HepG2 (cell line): ENCODE data around the gene ZNF12. TPM values are rescaled to one million over a fixed set of nuclear protein-coding genes. Genes with fewer than 3 reads are reported as not detected.

Experiments
- ATAC-seq: fragments of 200-7000 bp; cut with Tn5 transposase; 3 replicates; pipeline ENCODE4 v1.9.1; 2020; ENCODE audit warnings: mild to moderate bottlenecking, moderate library complexity
- BruUV-seq: library from RNA; stranded (reverse); fragments of 400-500 nt; replicated peaks from 2 replicates; lab custom pipeline; 2021; lab: Mats Ljungman, UMichigan
- CTCF ChIA-PET: fragments of 300-600 bp; formaldehyde crosslinking; extraction: SDS; loops from one replicate; lab custom pipeline; 2021; ENCODE audit warnings: low total read pairs, inconsistent platforms, low intra/inter-chr PET ratio; lab: Yijun Ruan, JAX
- POLR2A ChIA-PET: fragments of 350-600 bp; sonication (Branson Sonifier 250); formaldehyde crosslinking; loops from one replicate; lab custom pipeline; 2020; ENCODE audit warnings: antibody characterized with exemption, inconsistent platforms; lab: Yijun Ruan, JAX
- DNase-seq: peaks from one replicate; pipeline ENCODE4 v3.0.0-alpha.2; 2015; ENCODE audit warnings: low spot score
- FAIRE-seq: peaks from 3 replicates; lab custom pipeline; 2011; peaks lifted over from hg19 to GRCh38; lab: Jason Lieb, UNC
- H2AFZ ChIP-seq: one replicate; pipeline ENCODE4 v1.6.1; 2011; ENCODE audit warnings: low read length, inconsistent platforms
- H3K27ac ChIP-seq: fragments of 300-600 bp; 3 replicates; pipeline ENCODE4 v1.8.0; 2011; ENCODE audit warnings: mixed run types, mild to moderate bottlenecking, mixed read lengths, low read length, inconsistent platforms; ENCODE audit not compliant: insufficient read depth; ENCODE audit errors: extremely low read length
- H3K27me3 ChIP-seq, 2 experiments: fragments of 200-600 bp in 1 of 2; 2 replicates in 1 of 2; 3 replicates in 1 of 2; pipeline versions ENCODE4 v1.6.0 to v1.8.0; 2011; ENCODE audit warnings: low read length in 2 of 2, mild to moderate bottlenecking in 2 of 2, moderate library complexity in 2 of 2, inconsistent platforms in 1 of 2; ENCODE audit not compliant: insufficient read depth in 2 of 2, control insufficient read depth in 1 of 2
- H3K36me3 ChIP-seq, 2 experiments: fragments of 200-600 bp in 1 of 2; replicated peaks in 1 of 2; 2 replicates in 1 of 2; 3 replicates in 1 of 2; pipeline versions ENCODE4 v1.5.1 to v1.8.0; 2011; ENCODE audit warnings: low read length in 2 of 2, inconsistent platforms in 1 of 2; ENCODE audit not compliant: insufficient read depth in 2 of 2, control insufficient read depth in 1 of 2
- H3K4me1 ChIP-seq: 2 replicates; pipeline ENCODE4 v1.5.1; 2012; ENCODE audit warnings: low read length, inconsistent platforms; ENCODE audit not compliant: insufficient read depth
- H3K4me2 ChIP-seq: 2 replicates; pipeline ENCODE4 v1.6.0; 2011; ENCODE audit warnings: low read depth, low read length, inconsistent platforms
- H3K4me3 ChIP-seq, 3 experiments: fragments of 200-600 bp in 1 of 3; sonication (generic), shearing (Covaris generic) in 1 of 3; replicated peaks in 1 of 3; 2 replicates each; pipeline ENCODE4 v1.5.1; 2011 to 2016; ENCODE audit warnings: low read length in 3 of 3, inconsistent platforms in 2 of 3, low read depth in 2 of 3, mild to moderate bottlenecking in 2 of 3, control low read depth in 1 of 3, mixed read lengths in 1 of 3; ENCODE audit not compliant: insufficient read depth in 1 of 3
- H3K79me2 ChIP-seq: one replicate; pipeline ENCODE4 v1.6.1; 2011; ENCODE audit warnings: low read length, inconsistent platforms; ENCODE audit not compliant: insufficient read depth
- H3K9ac ChIP-seq: 2 replicates; pipeline ENCODE4 v1.6.0; 2011; ENCODE audit warnings: mild to moderate bottlenecking, low read depth, low read length, inconsistent platforms; ENCODE audit not compliant: insufficient read depth
- H3K9me3 ChIP-seq: 2 replicates; pipeline ENCODE4 v1.5.1; 2012; ENCODE audit warnings: mild to moderate bottlenecking, low read length
- H4K20me1 ChIP-seq: 2 replicates; pipeline ENCODE4 v1.6.0; 2011; ENCODE audit warnings: inconsistent platforms, mild to moderate bottlenecking, low read length, moderate library complexity; ENCODE audit not compliant: insufficient read depth
- HES4 ChIP-seq: sonication (generic); formaldehyde crosslinking; IDR thresholded peaks from 2 replicates; pipeline ENCODE4 v1.9.0; 2021; ENCODE audit warnings: mild to moderate bottlenecking, missing genetic modification reagents, borderline replicate concordance
- HMGA1 ChIP-seq: sonication (generic); formaldehyde crosslinking; conservative IDR thresholded peaks from 2 replicates; pipeline ENCODE4 v1.4.0; 2020; ENCODE audit warnings: missing genetic modification reagents
- LCORL ChIP-seq, 2 experiments: fragments of 450-650 bp in 1 of 2; sonication (generic) in 1 of 2; formaldehyde crosslinking in 1 of 2; IDR thresholded peaks; 2 replicates each; pipeline versions ENCODE4 v1.5.0 to v1.6.1; 2017 to 2020; ENCODE audit warnings: antibody characterized with exemption in 1 of 2, missing genetic modification reagents in 1 of 2
- RARA ChIP-seq: IDR thresholded peaks from 2 replicates; pipeline ENCODE4 v1.6.1; 2016; ENCODE audit warnings: missing genetic modification reagents, missing compliant biosample characterization
- SMYD3 ChIP-seq: sonication (generic); formaldehyde crosslinking; IDR thresholded peaks from 2 replicates; pipeline ENCODE4 v1.8.1; 2023; ENCODE audit warnings: mild to moderate bottlenecking, missing genetic modification reagents
- ZFP82 ChIP-seq: sonication (generic); formaldehyde crosslinking; IDR thresholded peaks from 2 replicates; pipeline ENCODE4 v1.5.1; 2020; ENCODE audit warnings: mild to moderate bottlenecking, missing genetic modification reagents, borderline replicate concordance
- ZNF260 ChIP-seq: sonication (generic); formaldehyde crosslinking; IDR thresholded peaks from 2 replicates; pipeline ENCODE4 v1.4.0; 2020; ENCODE audit warnings: missing genetic modification reagents, low read depth, mild to moderate bottlenecking, borderline replicate concordance
- ZNF33B ChIP-seq: sonication (generic); formaldehyde crosslinking; IDR thresholded peaks from 2 replicates; pipeline ENCODE4 v1.5.1; 2020; ENCODE audit warnings: mild to moderate bottlenecking, missing genetic modification reagents
- ZSCAN21 ChIP-seq: sonication (generic); formaldehyde crosslinking; IDR thresholded peaks from 2 replicates; pipeline ENCODE4 v1.8.0; 2022; ENCODE audit warnings: mild to moderate bottlenecking, missing genetic modification reagents, moderate library complexity, borderline replicate concordance
- WGBS: methylation state at CpG from one replicate; pipeline ENCODE4 v1.1.6; 2017; ENCODE audit warnings: low lambda C conversion rate; 5-methylcytosine and 5-hydroxymethylcytosine counted together
- in situ Hi-C: cut with HindIII; loops from 2 replicates; pipeline ENCODE4 v1.10.0; 2017; ENCODE audit warnings: low pct_unique_long_range_greater_than_20kb; ENCODE audit not compliant: extremely low pct_ligation_motif_present
- intact Hi-C: fragments of 100-400 bp; cut with micrococcal nuclease; formaldehyde crosslinking; loops from one replicate; pipeline ENCODE4 v1.10.0; 2022; ENCODE audit not compliant: unreplicated experiment
- polyA plus RNA-seq, 8 experiments: library from polyadenylated mRNA; depleted of rRNA in 3 of 8; stranded (reverse) in 7 of 8; unstranded in 1 of 8; fragments of >200 nt; fragmentation: Illumina TruSeq in 4 of 8; extraction: Trizol in 4 of 8; gene quantifications; 2 replicates each; pipeline versions ENCODE4 v1.2.1 to v1.2.3, GENCODE V29; 2011 to 2016; ENCODE audit warnings: low read depth in 4 of 8, missing spikeins in 1 of 8, mixed read lengths in 1 of 8; ENCODE audit not compliant: insufficient read depth in 1 of 8
- total RNA-seq, 5 experiments: library from RNA; depleted of rRNA; stranded (reverse); fragments of >200 nt; fragmentation: Illumina TruSeq; extraction: Trizol; gene quantifications; 2 replicates each; pipeline ENCODE4 v1.2.3, GENCODE V29; 2016; ENCODE audit warnings: low read depth in 1 of 5
- TF ChIP-seq, protein P1 (sequence below): IDR thresholded peaks from 2 replicates; pipeline ENCODE4 v1.6.1; 2016; ENCODE audit warnings: missing biosample characterization, missing genetic modification reagents, low read depth
- TF ChIP-seq, protein P2 (sequence below): sonication (generic); formaldehyde crosslinking; IDR thresholded peaks from 2 replicates; pipeline ENCODE4 v1.4.0; 2020; ENCODE audit warnings: mild to moderate bottlenecking, missing genetic modification reagents
- TF ChIP-seq, protein P3 (sequence below): sonication (generic); formaldehyde crosslinking; IDR thresholded peaks from 2 replicates; pipeline ENCODE4 v1.9.0; 2021; ENCODE audit warnings: missing genetic modification reagents, mild to moderate bottlenecking, borderline replicate concordance

ZNF12 gene
- total and polyA plus RNA-seq, 2 of the 13 experiments (the other 11 are each of a cell fraction or from before 2014, with no cell fraction given), result 21.4 to 22.8 TPM

DNA sequence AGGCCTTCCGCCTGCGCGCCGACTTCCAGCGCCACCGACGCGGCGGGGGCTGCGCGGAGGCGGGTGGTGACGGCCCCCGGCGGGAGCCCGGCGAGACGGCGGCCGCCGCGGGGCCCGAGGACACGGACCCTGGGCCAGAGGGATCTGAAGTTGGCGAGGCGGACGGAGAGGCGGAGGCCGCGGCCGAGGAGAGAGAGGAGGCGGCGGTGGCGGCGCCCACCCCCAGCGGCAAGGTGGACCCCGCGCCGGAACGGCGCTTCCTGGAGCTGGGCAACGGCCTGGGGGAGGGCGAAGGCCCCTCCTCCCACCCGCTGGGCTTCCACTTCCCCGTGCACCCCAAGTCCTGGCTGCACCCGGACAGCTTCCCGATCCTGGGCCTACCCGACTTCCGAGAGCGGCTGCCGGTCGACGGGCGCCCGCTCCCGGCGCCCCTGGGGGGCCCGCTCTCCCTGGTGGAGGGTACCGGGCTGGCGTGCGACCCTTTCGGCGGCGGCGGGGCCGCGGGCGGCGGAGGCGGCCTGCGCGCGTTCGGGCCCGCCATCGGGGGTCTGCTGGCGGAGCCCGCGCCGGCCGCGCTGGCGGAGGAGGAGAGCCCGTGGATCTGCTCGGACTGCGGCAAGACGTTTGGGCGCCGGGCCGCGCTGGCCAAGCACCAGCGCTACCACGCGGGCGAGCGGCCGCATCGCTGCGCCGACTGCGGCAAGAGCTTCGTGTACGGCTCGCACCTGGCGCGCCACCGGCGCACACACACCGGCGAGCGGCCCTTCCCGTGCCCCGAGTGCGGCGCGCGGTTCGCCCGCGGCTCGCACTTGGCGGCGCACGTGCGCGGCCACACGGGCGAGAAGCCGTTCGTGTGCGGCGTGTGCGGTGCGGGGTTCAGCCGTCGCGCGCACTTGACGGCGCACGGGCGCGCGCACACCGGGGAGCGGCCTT, 53.4 kb downstream of the ZNF12 start:
- in situ Hi-C loops, result no loop called here
- Histone ChIP-seq H3K79me2 (no peaks in the 10 kb centered on the region), H3K9me3 (no peaks in the 10 kb centered on the region), H3K36me3 (peaks cover 5 to 11% of the 10 kb centered on the region in 2 experiments; a peak in 3 of 5 replicates), H3K4me2 (no peak overlapping the region), H3K4me3 (no peak overlapping the region), H3K27ac (no peak overlapping the region)
- DNase-seq, result no peak
- POLR2A ChIA-PET, result no interaction called here
- TF ChIP-seq, protein P1, sequence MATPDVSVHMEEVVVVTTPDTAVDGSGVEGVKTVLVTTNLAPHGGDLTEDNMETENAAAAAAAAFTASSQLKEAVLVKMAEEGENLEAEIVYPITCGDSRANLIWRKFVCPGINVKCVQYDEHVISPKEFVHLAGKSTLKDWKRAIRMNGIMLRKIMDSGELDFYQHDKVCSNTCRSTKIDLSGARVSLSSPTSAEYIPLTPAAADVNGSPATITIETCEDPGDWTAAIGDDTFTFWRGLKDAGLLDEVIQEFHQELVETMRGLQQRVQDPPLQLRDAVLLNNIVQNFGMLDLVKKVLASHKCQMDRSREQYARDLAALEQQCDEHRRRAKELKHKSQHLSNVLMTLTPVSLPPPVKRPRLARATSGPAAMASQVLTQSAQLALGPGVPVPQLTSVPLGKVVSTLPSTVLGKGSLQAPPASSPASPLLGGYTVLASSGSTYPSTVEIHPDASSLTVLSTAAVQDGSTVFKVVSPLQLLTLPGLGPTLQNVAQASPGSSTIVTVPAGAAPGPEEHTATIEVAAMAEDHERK (CRISPR knock-in tag), result no peak
- TF ChIP-seq, protein P2, sequence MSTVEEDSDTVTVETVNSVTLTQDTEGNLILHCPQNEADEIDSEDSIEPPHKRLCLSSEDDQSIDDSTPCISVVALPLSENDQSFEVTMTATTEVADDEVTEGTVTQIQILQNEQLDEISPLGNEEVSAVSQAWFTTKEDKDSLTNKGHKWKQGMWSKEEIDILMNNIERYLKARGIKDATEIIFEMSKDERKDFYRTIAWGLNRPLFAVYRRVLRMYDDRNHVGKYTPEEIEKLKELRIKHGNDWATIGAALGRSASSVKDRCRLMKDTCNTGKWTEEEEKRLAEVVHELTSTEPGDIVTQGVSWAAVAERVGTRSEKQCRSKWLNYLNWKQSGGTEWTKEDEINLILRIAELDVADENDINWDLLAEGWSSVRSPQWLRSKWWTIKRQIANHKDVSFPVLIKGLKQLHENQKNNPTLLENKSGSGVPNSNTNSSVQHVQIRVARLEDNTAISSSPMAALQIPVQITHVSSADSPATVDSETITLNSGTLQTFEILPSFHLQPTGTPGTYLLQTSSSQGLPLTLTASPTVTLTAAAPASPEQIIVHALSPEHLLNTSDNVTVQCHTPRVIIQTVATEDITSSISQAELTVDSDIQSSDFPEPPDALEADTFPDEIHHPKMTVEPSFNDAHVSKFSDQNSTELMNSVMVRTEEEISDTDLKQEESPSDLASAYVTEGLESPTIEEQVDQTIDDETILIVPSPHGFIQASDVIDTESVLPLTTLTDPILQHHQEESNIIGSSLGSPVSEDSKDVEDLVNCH, result no peak
- no peak for TF ChIP-seq HMGA1 (CRISPR knock-in tag)
- no peak for TF ChIP-seq ZSCAN21
- no peak for TF ChIP-seq ZNF33B (CRISPR knock-in tag)
- TF ChIP-seq HES4 (CRISPR knock-in tag), result no peak
- no peak for TF ChIP-seq RARA (CRISPR knock-in tag)
- TF ChIP-seq ZNF260 (CRISPR knock-in tag), result no peak
- TF ChIP-seq, protein P3, sequence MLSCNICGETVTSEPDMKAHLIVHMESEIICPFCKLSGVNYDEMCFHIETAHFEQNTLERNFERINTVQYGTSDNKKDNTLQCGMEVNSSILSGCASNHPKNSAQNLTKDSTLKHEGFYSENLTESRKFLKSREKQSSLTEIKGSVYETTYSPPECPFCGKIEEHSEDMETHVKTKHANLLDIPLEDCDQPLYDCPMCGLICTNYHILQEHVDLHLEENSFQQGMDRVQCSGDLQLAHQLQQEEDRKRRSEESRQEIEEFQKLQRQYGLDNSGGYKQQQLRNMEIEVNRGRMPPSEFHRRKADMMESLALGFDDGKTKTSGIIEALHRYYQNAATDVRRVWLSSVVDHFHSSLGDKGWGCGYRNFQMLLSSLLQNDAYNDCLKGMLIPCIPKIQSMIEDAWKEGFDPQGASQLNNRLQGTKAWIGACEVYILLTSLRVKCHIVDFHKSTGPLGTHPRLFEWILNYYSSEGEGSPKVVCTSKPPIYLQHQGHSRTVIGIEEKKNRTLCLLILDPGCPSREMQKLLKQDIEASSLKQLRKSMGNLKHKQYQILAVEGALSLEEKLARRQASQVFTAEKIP (CRISPR knock-in tag), result no peak
- no peak for TF ChIP-seq ZFP82 (CRISPR knock-in tag)
- TF ChIP-seq SMYD3, result no peak
- no peak for TF ChIP-seq LCORL (IDR thresholded peaks at IDR 0.05)
- no peak for TF ChIP-seq LCORL (CRISPR knock-in tag; IDR thresholded peaks at IDR 0.05)
- TF ChIP-seq, all 625 proteins: peak for 0
- 99% methylated on average over 140 of the region's 146 CpGs for WGBS
- no peaks in the 10 kb centered on the region for H4K20me1 ChIP-seq
- BruUV-seq, result no TSS peak
- no peak overlapping the region for H2AFZ ChIP-seq
- ATAC-seq (no peak), FAIRE-seq (no peak)
- CTCF ChIA-PET, result no interaction called here
- intact Hi-C loops, result no loop called here
- H3K4me1 ChIP-seq, result peaks cover under 1% of the 10 kb centered on the region; the same call in 1 of the 2 replicates
- H3K9ac ChIP-seq, result no peak overlapping the region
- H3K27me3 ChIP-seq, result no peaks in the 10 kb centered on the region
